Measurements from ENCODE around the gene GALK2.
"Not testable (repeated sequence)": the region's sequence is repeated elsewhere in the genome, so short reads cannot be mapped to it uniquely, and the experiment has no call there.

GALK2 gene

DNA sequence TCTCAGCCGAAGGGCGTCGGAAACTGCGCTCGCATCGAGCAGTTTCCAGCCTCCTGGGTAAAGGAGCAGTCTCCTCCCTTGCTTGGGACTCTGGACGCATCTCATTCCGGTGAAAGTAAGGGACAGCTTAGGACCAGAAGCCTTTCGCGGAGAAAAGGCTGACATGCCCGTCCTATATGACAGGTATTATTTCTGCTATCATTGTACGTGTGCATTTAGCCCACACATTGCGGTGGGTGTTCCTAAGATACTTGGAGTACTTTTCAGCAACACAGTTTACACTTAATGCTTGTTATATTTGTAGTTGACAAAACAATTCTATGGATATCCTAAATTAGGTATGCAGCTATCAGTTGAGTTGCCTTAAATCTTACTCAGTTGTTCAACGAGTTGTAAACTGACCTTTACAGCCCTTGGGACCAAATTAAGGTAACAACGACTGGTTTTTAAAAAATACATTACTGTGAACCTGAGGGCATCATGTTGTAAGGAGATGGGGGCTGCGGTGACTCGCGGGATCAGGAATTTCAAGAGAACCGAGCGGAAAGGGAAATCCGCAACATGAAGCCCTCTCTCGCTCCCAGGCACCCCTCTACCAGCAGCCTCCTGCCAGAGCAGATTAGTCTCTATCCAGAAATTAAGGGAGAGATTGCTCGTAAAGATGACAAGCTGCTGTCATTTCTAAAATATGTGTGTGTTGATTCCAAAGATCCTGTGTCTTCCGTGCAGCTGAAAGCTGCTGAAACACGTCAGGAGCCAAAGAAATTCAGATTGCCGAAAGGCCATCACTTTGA lies 14.0 kb upstream of the GALK2 start:
- Histone ChIP-seq H3K4me3 (peak overlapping the region; percentile 78 to 98 (median 85)), H3K27ac (peak overlapping the region in 20 of 21 experiments; percentile 23 to 98 (median 89))

DNA sequence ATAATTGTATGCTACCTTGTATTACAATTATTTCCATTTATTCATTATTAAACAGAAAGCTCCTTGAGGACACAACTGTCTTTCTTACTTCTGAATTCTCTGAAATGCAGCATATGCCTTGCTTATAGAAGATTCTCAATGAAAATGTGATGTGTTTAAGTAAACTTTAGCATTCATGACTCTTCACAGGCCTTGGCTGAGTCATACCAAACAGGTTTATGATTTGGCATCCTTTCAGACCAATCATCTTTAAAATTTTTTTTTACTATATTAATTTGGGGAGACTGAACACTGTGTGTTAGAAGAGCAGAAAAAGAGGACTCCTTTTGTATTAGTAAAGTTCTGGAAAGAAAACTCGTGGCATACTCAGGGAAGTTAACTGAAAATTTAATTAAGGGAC lies 6.4 kb upstream of the GALK2 start:
- no peak overlapping the region for H3K27ac ChIP-seq
- H3K4me3 ChIP-seq: no peak overlapping the region

DNA sequence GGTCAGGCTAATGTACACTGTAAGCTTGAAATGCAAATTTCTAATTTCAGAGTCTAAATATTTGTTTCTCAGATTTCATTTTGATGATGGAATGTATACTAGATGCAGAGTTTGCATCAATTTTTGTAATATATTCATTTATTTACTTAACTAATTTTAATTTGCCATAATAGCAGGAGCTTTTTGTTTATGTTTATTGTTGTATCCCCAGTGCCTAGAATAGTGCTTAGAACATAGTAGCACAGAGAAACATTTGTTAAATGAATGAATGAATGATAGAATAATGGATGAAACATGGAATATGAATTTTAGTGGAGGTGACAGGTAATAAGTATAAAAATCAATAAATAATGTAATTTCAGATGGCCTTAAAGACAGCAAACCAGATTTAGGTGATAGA lies 5.2 kb upstream of the GALK2 start:
- H3K4me3 ChIP-seq: no peak overlapping the region
- no peak overlapping the region for H3K27ac ChIP-seq

DNA sequence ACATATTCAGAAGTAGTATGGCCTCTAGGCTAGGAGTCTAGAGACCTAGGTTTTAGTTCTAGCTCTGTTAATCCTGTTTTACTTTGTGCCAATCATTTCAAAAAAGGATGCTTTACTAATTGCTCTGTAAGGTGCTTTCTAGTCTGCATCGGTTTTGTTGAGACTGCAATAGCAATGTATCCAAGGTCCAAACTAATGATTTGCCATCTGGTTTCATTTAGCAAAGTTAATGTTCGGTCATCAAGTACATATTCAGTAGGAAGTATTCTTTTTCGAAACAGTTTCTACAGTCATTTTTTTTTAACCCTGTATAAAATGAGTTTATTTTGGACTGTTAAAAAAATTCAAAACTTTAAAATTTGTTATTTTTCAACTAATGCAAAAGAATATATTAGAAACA lies 2.0 kb upstream of the GALK2 start:
- H3K27ac ChIP-seq: no peak overlapping the region

DNA sequence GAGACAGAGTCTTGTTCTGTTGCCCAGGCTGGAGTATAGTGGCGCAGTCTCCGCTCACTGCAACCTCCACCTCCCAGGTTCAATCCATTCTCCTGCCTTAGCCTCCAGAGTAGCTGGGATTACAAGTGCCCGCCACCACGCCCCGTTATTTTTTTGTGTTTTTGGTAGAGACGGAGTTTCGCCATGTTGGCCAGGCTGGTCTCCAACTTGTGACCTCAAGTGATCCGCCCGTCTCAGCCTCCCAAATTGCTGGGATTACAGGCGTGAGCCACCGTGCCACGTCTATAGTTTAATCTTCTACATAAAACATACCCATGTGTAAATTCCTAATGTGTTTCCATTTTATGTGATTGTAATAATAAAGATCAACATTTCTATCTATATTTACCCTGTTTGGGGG lies 1.7 kb downstream of the GALK2 start:
- Histone ChIP-seq H3K4me3 (peak overlapping the region in 1 of 7 experiments; percentile 68), H3K27ac (no peak overlapping the region)

More for the DNA sequence above, 2.0 kb upstream of the GALK2 start:
- no peak overlapping the region for H3K4me3 ChIP-seq

DNA sequence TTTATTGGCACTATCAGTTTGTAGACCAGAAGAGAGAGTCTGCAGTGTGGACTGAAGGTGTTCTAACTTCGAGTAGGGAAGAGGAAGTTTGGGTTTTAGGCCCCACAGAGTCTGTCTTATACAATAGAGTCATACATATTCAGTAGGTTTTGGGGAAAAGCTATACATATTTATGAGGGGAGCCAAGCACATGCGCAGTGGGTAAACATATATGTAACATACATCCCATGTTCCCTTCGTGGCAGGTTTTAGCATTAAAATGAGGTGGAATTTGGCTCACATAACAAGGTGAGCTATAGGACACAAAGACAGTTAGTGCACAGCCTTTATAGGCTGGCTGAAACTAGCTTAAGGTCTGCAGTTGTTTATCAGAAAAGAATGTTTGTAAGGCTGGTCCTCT lies 4.9 kb downstream of the GALK2 start:
- no peak overlapping the region for H3K27ac ChIP-seq

DNA sequence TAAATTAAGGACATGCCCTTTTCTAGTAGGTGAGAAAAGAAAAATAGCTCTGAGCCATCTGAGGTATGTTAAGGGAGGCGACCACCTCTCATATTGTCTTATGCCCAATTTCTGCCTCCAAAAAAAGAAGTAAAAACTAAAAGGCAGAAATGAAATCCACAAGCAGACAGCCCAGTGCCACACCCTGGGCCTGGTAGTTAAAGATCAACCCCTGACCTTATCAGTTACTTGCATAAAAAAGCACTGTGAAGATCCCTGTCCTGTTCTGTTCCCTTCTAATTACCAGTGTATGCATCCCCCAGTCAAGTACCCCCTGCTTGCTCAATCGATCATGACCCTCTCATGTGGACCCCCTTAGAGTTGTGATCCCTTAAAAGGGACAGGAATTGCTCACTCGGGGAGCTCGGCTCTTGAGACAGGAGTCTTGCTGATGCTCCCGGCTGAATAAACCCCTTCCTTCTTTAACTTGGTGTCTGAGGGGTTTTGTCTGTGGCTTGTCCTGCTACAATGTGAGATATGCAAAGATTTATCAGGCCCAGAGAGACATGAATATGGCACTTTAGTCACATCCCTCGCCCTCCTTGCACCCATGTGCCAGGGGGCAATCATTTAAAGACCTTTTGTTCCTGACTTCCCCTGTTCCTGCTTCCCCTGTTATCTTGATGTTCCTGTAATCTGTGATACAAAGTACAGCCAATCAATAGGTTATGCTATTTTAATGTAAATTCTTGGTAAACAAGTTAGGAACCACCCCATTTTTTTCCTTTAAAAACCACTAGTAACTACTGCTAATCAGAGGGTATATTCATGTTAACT lies 5.7 kb downstream of the GALK2 start:
- not testable (repeated sequence) for H3K4me3 ChIP-seq, H3K27ac ChIP-seq

More for the DNA sequence above, 4.9 kb downstream of the GALK2 start:
- no peak overlapping the region for H3K4me3 ChIP-seq

DNA sequence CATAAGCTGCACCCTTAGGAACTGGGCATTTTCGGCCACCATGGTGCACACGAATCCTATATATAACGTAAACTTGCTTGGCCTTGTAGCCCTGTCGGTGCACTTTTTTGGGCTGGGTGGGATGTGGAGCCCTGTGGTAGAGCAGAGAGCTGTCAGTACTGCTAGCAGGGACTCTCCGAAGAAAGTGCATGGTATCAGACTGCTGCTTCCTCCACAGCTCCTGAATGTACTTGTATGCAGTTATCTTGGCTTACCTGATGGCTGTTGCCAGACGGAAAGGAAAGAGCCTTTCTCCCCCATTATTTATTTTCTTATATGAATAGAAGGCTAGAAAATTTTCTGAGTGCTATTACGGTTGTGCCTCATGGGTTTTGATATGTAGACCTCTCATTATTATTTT lies 8.4 kb downstream of the GALK2 start:
- no peak overlapping the region for H3K4me3 ChIP-seq
- no peak overlapping the region for H3K27ac ChIP-seq

DNA sequence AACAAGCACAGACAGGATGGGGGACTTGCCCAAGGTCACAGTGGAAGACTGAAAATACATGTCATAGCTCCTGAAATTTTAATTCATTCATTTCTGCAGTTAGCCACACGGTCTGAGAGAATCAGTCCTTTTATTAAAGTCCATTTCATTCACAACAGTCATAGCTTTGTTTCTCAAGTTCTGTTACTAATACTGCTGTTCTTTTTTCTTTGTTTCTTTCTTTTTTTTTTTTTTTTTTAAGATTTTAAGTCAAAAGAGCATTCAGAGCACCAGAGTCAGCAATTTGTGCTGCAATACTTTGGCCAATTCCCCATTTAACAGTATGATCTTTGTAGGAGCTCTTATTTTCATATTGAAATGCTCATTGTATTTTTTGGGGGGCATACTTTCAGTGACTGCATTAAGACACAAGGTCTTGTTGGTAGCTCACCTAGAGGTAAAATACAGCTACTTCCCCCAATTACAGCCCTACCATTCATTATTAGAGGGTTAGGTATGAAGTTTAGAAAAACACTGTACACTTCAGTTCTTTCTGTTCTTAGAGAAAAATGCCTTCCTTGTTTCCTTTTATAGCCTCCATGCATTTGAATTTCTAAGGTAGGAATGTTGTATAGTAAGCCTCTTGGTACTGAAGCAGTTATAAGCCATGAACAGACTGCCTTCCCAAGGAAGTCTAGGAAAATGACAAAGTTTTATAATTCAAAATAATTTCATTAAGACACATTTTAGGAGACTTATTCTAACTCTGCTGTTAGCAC lies 9.6 kb downstream of the GALK2 start:
- no peak overlapping the region for H3K4me3 ChIP-seq
- no peak overlapping the region for H3K27ac ChIP-seq

DNA sequence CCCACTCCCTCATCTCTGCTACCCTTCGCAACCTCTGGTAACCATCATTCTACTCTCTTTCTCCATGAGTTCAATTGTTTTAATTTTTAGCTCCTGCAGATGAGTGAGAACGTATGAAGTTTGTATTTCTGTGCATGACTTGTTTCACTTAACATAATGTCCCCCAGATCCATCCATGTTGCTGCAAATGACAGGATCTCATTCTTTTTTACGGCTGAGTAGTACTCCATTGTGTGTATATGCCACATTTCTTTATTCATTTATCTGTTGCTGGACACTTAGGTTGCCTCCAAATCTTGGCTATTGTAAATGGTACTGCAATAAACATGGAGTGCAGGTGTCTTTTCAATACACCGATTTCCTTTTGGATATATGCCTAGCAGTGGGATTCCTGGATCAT lies 12.1 kb downstream of the GALK2 start:
- H3K27ac ChIP-seq: no peak overlapping the region
- no peak overlapping the region for H3K4me3 ChIP-seq

DNA sequence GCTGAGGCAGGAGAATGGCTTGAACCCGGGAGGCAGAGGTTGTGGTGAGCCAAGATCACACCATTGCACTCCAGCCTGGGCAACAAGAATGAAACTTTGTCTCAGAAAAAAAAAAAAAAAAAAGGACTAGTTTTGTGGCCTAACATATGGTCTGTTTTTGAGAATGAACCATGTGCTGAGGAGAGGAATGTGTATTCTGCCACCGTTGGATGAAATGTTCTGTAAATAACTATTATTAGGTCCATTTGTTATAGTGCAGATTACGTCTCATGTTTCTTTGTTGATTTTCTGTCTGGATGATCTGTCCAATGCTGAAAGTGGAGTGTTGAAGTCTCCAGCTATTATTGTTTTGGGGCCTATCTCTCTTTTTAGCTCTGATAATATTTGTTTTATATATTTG lies 13.7 kb downstream of the GALK2 start:
- H3K4me3 ChIP-seq: not testable (repeated sequence)

DNA sequence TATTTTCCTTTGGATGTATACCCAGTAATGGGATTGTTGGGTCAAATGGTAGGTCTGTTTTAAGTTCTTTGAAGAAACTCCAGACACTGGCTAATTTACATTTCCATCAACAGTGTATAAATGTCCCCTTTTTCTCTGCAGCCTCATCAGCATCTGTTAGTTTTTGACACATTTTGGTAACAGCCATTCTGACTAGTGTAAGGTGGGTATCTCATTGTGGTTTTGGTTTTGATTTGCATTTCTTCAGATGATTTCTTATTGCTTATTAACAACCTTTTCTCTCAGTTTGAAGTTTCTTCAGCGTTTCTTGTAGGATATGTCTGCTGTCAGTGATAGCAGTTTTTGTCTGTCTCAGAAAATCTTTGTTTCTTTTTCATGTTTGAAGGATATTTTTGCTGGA lies 15.4 kb downstream of the GALK2 start:
- Histone ChIP-seq H3K4me3 (no peak overlapping the region), H3K27ac (no peak overlapping the region)

More for the DNA sequence above, 13.7 kb downstream of the GALK2 start:
- H3K27ac ChIP-seq: not testable (repeated sequence)

DNA sequence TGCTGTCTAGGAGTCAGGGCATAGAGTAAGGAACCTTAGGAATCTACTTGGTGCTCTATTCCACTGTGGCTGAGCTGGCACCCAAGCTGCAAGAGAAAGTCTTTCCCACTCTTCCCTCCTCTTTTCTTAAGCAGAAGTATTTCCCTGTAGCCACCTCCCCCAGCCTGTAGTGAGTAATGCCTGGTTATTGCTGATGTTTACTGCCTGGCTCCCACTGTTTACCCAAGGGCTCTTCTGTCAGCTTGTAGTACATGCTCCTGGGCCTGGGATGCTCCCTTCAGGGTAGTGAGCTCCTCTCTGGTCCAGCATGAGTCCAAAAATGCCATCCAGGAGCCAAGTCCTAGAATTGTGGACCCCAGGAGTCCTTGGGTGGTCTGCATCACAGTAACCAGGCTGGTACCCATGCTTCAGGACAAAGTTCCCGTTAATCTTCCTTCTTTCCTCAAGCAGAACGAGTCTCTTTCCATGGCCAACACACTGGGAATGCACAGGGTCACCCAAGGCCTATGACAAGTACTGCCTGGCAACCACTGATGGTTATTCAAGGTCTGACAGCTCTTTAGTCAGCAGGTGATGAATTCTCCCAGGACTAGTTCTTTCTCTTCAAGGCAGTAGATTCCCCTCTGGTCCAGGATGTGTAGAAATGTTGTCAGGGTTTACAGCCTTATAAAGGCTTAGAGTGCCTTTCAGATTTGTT lies 17.6 kb downstream of the GALK2 start:
- H3K27ac ChIP-seq: no peak overlapping the region

DNA sequence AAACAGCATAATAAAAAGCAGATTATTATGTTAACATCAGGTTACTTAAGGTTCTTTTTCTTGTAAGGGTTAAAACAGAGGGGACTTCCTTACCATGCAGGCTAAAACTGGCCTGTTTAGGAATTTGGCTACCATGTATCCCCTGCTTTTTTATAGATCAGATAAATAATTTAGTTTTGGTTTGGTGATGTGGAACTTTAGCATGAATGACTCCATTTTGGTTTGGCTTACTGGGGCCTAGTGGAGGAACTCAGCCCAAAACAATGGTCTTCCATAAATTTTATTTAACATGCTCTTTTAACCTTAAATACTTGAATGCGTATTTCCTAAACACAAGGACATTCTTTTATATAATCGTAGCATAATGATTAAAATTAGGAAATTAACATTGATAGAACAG lies 18.9 kb downstream of the GALK2 start:
- no peak overlapping the region for H3K27ac ChIP-seq
- H3K4me3 ChIP-seq: no peak overlapping the region

More for the DNA sequence above, 17.6 kb downstream of the GALK2 start:
- no peak overlapping the region for H3K4me3 ChIP-seq

DNA sequence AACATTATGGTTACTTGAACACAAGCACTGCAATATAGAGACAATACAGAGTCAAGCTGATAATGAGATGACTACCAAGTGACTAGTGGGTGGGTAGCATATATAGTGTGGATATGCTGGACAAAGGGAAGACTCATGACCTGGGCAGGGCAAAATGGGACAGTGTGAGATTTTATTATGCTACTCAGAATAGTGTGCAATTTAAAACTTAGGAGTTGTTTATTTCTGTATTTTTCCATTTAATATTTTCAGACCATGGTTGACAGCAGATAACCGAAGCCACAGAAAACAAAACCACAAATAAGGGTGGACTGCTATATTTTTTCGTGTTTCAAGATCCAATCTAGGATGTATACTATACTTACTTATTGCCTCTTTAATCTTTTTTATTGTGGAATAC lies 19.6 kb downstream of the GALK2 start:
- Histone ChIP-seq H3K27ac (no peak overlapping the region), H3K4me3 (no peak overlapping the region)

DNA sequence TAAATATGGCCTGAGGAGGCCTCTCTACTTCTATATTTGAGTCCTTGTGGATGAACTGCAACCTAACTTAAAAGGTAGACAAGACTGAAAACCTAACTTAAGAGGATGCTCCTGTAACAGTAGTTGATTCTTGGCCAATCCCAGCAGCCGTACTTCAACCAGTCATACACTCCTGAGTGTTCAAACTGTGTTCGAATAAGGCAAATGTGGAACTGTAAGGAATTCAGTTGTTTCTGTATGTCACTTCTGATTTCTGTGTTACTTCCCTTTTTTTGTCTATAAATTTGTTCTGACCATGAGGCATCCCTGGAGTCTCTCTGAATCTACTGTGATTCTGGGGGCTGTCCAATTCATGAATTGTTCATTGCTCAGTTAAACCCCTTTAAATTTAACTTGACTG lies 20.5 kb downstream of the GALK2 start:
- H3K4me3 ChIP-seq: no peak overlapping the region
- H3K27ac ChIP-seq: no peak overlapping the region

DNA sequence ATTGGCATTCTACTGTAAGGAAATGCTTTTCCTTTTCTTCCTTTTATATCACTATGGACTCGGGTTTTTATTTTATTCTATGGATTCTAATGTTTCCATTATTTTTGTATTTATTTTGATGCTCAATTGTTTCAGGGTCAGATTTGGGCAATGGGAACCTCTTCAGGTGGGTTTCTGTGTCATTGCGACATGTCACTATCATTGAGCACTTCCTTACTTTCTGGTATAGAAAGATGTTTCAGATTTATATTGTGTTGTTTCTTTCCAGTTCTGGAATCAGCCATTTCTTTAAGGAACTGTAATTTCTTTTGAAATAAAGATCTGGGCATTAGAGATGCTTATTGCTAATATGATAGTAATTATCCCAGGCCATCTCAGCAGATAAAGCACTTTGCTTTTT lies 21.8 kb downstream of the GALK2 start:
- Histone ChIP-seq H3K27ac (no peak overlapping the region), H3K4me3 (no peak overlapping the region)

DNA sequence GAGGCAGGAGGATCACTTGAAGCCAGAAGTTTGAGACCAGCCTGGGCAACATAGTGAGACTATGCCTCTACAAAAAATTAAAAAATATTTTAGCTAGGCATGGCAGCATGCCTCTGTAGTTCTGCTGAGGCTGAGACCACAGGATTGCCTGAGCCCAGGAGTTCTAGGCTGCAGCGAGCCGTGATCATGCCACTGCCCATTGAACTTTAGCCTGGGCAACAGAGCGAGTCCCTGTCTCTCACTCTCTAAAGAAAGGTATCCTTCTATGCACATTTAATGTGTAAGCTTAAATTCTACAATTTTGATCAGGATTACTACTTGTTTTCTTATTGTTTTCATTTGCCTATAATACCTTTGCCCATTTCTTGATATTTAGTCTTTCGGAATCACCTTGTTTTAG lies 26.8 kb downstream of the GALK2 start:
- no peak overlapping the region for H3K4me3 ChIP-seq

DNA sequence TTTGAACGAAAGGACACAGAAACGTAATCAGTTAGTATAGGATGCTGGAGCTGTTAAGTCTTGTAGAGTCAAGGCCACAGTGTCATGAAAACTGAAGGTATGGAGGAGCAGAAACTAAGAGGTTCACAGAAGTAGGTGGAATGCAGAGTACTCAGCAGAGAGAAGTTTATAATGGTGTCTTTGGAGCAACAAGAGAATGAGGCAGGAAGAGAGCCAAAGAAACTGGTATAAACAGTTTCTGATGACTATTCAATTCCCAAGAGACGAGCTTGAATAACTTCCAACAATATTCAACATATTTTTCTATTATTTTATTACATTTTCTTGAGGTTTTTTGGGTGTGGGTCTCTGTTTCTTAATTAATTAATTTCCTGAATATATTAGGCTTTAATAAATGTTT lies 29.6 kb downstream of the GALK2 start:
- Histone ChIP-seq H3K4me3 (no peak overlapping the region), H3K27ac (no peak overlapping the region)

More for the DNA sequence above, 26.8 kb downstream of the GALK2 start:
- H3K27ac ChIP-seq: no peak overlapping the region

DNA sequence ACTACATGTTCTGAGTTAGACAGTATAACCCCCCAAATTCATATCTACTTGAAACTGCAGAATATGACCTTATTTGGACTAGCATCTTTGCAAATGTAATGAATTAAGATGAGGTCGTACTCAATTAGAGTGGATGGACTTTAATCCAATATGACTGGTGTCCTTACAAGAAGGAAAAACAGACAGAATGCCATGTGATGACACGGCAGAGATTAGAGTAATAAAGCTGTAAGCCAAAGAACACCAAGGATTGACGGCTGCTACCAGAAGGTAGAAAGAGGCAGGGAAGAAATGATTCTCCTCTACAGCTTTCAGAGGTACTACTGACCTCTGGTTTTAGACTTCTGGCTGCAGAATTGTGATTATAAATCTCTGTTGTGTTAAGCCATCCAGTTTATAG lies 30.3 kb downstream of the GALK2 start:
- no peak overlapping the region for H3K4me3 ChIP-seq
- no peak overlapping the region for H3K27ac ChIP-seq
